ENCODE results near the gene LYZL4.

DNA sequence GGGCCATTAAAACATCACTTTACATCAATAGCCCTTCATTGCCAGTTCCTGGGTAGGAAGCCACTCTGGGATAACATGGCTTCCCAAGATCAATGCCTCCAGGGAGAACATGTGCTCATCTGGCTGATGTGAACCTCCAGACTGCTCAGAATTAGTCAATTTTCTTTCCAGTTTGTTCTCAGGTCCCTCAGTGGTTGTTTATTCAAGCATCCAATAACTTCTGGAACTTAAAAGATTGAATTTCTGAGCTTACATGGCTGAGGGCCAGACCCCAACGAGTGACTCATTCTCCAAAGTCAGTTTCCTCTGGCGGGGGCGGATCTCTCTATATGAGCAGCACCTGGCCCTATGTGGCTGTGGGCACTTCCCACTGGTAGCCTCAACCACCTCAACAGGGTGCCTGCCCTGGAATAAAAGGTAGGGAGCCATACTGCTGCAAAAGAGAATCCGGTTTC is 34.0 kb downstream of the LYZL4 start:
- TF ChIP-seq, protein P1, sequence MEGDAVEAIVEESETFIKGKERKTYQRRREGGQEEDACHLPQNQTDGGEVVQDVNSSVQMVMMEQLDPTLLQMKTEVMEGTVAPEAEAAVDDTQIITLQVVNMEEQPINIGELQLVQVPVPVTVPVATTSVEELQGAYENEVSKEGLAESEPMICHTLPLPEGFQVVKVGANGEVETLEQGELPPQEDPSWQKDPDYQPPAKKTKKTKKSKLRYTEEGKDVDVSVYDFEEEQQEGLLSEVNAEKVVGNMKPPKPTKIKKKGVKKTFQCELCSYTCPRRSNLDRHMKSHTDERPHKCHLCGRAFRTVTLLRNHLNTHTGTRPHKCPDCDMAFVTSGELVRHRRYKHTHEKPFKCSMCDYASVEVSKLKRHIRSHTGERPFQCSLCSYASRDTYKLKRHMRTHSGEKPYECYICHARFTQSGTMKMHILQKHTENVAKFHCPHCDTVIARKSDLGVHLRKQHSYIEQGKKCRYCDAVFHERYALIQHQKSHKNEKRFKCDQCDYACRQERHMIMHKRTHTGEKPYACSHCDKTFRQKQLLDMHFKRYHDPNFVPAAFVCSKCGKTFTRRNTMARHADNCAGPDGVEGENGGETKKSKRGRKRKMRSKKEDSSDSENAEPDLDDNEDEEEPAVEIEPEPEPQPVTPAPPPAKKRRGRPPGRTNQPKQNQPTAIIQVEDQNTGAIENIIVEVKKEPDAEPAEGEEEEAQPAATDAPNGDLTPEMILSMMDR (IDR thresholded peaks at IDR 0.05), result no peak
- no peak for TF ChIP-seq POLR2A (IDR thresholded peaks at IDR 0.05)
